ENCODE results near the gene TFPI. TPM values are rescaled to one million over a fixed set of nuclear protein-coding genes. Genes with fewer than 3 reads are reported as not detected.
"Not testable (repeated sequence)": the region's sequence is repeated elsewhere in the genome, so short reads cannot be mapped to it uniquely, and the experiment has no call there.

The TFPI gene
- polyA plus RNA-seq (ENCODE audit: insufficient read length in 3 of 3) = 10 to 100 TPM; 39.9 to 43.3 (median 41.3) TPM

DNA sequence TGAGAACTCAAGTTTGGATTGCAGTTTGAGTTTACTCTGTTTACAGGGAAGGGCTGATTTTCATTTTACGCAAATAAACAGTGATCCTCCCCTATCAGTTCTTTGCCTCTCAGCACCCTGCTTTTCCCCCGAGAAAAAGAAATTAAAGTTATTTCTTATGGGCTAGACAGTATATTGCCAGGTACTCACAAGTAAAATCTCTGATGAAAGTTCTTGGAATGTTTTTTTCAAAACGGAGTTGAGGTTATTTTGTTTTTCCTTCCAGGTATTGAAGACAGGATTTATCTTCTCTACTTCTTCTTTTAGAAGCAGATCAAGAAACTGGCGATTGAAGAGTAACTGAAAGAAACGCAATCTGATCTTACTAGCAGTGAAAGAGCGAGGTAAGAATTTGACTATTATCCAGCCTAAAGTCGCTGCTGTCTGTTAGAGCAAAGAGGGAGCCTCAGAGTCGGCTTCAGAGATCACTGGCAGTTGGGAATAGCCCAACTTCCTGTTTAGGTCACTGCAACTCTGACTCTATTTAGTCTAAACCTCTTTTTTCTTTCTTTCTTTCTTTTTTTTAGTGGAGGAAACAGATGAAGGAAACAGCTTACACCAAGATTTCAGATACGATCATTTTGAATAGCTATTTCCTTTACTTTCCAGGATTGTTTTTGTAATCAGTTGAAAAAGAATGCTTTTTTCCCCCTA lies at the start of gene TFPI:
TFPI (minus strand) TSS at position 425 of the 693 bp plus-strand sequence. CDS start 50,667 bp downstream, outside the sequence.
- no peak for DNase-seq (ENCODE audit: low read depth in 3 of 3, low spot score in 2 of 3)

DNA sequence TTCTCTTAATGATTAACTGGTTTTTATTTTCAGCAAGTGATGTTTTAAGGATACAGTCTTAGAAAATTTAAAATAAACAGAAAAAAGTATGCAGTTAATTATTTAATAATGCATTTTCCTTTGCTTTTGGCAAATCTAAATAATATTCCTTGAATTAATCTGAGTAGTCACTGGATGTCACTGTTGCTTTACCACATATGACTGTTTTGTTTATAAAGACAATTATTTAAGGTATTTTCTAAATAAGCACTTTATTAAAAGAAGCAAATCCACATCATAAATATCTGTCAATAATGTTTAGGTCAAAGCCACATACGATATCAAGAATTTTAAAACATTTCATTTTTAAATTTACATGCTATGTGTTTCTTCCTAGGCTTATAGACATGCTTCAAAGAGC lies 40.6 kb upstream of the TFPI start:
- DNase-seq (ENCODE audit: low read depth in 3 of 3, low spot score in 2 of 3) = no peak

DNA sequence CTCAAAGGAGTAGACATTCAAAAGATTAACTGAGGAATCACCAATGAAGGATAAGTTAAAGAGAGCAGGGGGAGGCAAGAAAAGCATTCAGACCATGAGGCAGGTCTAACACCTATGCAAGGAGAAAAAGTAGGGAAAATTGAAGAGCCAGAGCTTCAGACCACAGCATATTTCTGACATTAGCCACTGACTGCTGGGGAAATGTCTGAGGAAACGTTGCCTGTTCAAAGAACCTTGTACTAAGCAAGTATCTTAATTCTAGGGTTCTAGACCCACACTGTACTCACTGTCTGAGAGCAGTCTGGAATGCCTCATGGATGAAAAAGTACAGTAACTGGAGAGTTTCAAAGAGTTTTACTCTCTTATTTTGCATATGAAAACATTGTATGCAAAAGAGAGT lies 39.5 kb upstream of the TFPI start:
- no peak for DNase-seq (ENCODE audit: low read depth in 3 of 3, low spot score in 2 of 3)

DNA sequence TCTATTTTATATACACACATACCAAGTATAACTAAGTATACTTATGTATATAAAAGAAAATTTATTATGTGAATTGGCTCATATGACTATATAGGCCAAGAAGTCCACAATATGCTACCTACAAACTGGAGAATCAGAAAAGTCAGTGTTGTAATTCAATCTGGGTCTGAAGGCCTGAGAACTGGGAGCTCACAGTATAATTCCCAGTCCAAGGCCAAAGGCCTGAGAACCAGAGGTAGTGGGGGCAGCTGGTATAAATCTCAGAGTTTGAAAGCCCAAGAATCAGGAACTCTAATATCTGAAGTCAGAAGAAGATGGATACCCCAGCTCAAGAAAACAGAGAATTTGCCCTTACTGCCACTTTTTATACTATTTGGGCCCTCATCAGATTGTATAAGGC lies 38.9 kb upstream of the TFPI start:
- no peak for DNase-seq (ENCODE audit: low read depth in 3 of 3, low spot score in 2 of 3)

DNA sequence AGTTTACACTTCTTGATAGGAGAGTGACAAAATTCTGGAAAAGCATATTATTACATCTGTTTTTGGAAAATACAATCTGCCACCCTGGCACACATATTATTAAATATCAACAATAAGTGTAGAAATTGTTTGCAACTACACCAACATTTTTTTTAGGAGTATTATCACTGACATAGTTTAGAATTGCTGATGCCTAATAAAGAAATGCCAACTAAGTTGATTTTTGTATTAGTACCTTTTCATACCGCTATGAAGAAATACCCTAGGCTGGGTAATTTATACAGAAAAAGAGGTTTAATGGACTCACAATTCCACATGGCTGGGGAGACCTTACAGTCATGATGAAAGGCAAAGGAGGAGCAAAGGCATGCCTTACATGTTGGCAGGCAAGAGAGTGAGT lies 35.9 kb upstream of the TFPI start:
- DNase-seq (ENCODE audit: low read depth in 3 of 3, low spot score in 2 of 3) = no peak

DNA sequence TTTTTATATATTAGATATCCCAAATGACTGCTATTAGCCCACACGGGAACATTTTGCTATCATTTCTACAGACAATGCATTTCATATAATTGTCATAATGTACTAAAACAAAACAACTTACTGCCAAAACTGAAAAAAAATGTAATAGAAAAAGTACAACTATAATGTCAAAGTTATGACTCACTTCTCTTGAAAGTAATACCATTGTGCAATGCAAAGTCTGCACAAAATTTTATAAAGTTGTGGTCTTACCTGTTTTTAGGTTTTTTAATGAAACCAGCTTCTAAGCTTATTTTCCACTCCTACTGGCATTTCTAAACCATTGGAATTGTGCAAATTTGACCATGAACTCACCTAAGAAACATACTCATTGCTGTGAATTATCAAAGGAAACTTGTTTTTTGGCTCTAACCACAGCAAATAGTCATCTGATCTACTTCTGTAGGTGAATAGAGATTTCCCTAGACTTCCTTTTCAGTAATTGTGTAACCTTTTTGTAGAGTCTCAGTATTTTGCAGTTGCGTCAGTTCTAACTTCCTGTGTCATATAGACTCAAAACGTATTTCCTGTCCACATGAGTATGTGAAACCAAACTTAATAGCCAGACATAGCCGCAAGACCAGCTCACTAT lies 31.9 kb upstream of the TFPI start:
- no peak for DNase-seq (ENCODE audit: low read depth in 3 of 3, low spot score in 2 of 3)

DNA sequence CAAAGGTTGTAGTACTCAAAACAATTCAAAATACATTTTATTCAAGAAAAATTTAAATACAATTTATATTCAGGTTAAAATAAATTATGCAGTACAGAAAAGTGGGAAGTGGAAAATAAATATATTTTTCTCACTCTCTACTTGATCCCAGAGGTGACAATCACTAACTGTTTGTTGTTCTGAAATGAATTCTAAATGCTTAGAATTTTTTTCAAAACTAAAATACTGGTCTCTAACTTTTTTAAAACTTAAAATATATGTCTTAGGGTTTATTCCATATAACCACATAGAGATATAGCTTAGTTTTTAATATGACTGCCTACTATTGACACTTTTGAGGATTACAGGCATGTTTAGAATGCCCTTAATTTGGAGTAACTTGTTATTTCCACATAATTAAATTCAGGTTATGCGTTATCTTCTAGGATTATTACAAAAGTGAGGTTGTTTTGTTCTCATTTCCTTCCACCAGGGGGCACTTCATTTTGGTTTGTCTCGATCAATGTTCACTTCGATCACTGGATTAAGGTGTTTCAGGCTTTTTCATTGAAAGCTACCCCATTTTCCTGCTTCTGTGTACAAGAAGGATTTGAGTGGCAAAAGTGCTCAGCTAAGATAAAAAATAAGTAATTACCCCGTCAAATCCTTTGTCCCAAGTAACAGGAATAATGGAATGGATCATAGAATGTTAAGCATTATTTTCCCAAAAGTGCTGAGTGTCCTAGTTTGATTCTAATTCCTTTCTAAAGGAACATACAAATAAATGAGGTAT lies 27.1 kb upstream of the TFPI start:
- no peak for DNase-seq (ENCODE audit: low read depth in 3 of 3, low spot score in 2 of 3)

DNA sequence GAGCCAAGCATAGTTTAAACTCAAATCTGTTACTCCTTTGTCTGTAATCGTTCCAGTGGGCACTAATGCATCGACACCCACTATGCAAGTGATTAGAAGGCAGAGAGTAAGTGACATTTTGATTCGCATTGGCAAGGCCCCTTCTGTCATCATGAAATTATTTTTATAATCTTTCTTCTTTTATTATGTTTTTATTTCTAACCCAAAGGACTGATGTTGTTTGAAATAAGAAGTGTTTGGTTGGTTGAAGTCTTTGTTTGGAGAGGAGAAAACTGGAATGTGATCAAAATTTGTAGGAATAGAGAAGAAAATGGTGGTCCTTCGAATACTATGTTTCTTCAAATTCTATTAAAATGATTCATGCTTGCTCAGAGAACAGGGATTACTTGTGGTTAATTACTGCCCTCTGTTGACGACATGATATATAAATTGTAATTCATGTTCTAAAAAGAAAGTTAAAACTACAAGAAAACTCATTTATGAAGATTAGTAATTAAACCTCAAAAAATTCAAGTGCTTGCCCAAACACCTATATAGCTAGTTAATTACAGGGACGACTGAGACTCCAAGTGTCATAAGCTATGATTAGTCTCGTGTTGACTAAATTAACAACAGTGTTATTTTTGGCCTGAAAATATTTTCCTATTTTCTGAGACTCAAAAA lies 26.4 kb upstream of the TFPI start:
- DNase-seq (ENCODE audit: low read depth in 3 of 3, low spot score in 2 of 3) = no peak

DNA sequence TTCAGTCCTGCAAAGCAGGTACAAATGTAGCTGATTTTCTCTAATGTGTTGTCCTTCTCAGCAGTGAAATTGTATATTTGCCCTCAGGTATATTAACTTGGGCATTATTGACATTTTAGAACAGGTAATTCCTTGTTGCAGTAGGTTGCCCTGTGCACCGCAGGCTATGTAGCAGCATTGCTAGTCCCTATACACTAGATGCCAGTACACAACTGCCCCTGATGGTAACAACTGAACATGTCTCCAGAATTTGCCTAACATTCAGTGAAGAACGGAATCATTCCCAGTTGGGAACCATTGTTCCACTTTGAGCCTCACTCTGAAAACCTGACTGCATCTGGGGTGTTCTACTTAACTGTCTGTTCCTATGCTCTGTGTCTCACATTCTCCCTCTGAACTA lies 23.1 kb upstream of the TFPI start:
- no peak for DNase-seq (ENCODE audit: low read depth in 3 of 3, low spot score in 2 of 3)

DNA sequence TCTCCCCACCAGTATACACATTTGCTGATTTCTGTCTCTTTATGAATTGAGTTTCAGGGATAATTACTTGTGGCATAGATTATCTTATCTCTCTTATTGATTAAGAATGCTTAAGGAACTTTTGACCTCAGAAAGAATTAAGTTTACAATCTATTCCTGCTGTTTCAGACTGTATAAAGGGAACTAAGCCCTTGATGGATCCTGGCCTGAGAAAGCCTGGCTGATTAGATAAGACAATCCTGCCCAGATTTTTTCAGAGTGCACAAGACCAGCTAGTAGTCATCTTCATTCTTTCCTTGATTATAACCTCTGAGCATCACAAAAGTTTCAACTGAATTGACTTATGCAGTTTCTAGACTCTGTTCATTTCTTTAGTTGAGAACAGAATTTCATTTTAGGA lies 22.7 kb upstream of the TFPI start:
- DNase-seq (ENCODE audit: low read depth in 3 of 3, low spot score in 2 of 3) = no peak

DNA sequence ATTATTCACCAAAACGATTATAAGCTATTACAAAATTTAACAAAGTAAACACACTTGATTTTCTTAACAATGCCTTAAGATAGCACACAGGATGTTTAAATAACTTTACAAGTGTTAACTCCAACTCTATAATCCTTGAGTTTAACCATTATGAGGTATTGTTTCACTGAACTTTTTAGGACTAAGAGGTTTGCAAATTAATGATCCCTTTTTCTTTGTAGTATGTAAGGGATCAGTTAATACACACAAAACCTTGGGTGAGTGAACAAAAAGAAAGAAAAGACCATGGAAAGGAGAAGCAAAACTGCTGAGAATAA lies 21.5 kb upstream of the TFPI start:
- DNase-seq (ENCODE audit: low read depth in 3 of 3, low spot score in 2 of 3) = no peak

DNA sequence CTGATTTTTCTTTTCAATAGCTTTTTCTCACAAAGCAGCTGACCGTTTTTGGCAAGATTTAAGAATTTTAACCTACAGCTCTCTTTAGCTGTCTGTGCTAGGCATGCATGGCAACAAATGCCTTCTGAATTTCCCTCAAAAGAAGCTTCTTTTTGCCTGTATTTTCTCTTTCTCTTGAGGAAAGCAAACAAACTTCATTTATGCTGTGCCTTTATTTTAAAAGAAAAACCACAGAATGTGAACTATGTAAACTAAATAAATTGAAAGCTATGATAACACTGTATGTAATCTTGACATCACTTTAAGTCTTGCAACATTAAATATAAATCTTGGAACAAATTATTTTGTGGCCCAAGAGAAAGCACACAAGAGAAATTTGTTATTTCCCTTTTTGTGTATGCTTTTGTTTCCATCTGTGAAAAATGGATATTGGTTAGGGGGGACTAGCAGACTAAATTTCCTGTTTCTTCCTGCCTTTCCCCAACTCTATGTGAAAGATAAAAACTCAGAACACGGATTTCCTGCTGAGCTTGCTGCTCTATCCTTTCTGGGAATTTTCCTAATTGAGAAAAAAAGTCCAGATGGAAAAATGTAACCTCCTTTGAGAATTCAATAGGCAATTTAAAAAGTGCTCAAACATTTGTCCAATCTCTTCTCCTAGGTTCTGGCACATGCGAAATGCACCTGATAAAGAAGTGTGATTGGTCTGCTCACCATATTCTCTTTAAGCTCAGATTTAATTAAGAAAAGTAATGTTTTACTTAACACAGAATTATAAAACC lies 20.9 kb upstream of the TFPI start:
- DNase-seq (ENCODE audit: low read depth in 3 of 3, low spot score in 2 of 3) = no peak

DNA sequence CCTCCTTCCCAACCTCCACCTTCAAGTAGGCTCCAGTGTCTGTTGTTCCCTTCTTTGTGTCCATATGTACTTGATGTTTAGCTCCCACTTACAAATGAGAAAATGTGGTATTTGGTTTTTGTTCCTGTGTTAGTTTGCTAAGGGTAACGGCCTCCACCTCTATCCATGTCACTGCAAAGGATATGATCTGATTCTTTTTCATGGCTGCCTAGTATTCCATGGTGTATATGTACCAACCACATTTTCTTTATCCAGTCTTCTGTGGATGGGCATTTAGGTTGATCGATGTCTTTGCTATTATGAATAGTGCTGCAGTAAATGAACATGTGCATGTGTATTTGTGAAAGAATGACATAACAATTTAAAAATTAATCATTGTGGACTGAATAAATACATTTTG lies 19.5 kb upstream of the TFPI start:
- DNase-seq (ENCODE audit: low read depth in 3 of 3, low spot score in 2 of 3) = no peak

DNA sequence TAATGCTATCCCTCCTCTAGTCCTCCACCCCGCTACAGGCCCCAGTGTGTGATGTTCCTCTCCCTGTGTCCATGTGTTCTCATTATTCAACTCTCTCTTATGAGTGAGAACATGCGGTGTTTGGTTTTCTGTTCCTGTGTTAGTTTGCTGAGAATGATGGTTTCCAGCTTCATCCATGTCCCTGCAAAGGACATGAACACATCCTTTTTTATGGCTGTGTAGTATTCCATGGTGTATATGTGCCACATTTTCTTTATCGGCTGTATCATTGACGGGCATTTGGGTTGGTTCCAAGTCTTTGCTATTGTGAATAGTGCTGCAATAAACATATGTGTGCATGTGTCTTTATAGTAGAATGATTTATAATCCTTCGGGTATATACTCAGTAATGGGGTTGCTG lies 17.8 kb upstream of the TFPI start:
- not testable (repeated sequence) for DNase-seq (ENCODE audit: low read depth in 3 of 3, low spot score in 2 of 3)

DNA sequence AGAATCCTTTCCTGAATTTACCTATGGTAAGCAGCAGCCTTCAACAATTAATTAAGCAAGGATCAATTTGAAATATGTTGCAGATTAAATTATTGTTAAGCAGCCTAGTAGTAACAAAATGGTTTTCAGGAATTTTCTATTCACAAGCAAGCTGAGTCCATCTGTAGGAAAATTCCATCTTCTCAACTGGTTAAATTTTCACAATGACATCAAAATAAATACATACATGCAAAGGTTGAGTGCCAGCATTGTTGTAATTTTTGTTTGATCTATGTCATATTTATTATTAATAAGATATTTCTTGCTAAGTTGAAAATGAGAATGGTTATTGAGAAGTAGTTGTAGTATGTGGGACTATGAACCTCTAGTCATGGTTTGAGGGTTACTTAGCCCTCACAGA lies 15.3 kb upstream of the TFPI start:
- no peak for DNase-seq (ENCODE audit: low read depth in 3 of 3, low spot score in 2 of 3)

DNA sequence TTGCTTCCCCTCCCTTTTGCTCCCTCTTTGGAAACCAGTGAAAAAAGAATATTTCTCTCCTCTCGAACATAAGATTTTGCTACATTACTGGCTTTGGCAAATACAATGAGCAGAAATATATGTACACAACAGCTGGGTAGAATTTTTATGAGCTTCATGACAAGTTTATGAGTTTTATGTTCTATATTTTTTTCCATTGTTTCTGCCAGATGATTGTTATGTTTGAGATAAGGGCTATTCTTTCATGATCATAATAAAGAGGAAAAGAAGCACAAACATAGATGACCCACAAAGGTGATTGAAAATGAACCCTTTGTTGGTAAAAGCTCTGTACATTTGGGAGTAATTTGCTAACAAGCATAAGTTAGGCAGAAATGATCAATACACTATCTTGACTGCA lies 14.8 kb upstream of the TFPI start:
- DNase-seq (ENCODE audit: low read depth in 3 of 3, low spot score in 2 of 3) = no peak

DNA sequence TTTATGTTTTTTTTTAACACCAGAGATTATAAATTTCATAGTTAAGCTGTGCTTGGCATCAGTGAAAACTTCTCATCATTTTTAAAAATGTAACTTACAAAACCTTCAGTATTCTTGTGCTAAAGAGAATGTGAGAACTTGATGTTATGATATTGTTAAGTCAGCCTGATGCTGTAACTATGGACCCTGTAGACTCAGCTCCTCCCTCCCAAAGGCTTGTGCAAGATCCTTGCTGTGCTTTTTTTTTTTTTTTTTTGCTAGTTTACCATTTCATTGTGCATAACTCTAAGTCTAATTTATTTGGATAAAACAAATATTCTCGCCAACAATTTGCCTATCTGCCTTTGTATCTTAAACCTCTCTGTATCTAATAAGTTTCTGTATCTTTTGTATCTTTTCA lies 12.9 kb upstream of the TFPI start:
- DNase-seq (ENCODE audit: low read depth in 3 of 3, low spot score in 2 of 3) = no peak

DNA sequence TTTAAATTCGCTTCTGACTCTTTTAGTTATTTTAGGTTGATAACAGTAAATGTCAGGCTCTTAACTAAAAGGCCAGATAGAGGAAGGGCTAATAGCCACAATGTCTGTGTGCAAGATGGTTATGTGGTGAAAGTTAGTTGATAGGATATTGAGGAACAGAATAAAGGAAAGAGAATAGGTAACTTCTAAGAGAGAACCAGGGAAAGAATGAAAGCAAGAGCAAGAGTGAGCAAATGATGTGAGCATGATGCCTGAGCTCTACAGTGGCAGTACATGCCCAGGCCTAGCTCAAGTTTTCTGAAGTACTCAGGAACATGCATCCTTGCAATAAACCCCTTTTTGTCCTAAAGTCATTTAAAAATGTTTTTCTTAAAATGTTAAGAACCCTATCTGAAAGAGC lies 12.5 kb upstream of the TFPI start:
- DNase-seq (ENCODE audit: low read depth in 3 of 3, low spot score in 2 of 3) = no peak

DNA sequence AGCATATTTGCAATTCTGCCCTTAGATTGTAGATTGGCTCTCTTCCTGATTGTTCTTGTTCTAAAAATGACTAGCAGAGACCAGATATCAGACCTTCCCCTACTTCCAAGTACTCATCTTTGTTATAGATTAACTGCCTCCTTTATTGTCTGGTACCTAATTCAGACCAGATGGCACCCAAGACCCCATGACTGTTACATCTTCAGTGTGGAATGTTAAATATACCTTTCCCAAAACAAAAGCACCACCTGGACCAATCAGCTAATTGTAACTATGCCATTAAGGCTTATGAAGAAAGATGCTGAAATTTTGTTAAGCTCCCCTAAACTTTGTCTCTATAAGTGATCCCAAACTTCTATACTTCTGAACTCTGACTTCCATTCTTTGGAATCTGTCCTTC lies 12.0 kb upstream of the TFPI start:
- DNase-seq (ENCODE audit: low read depth in 3 of 3, low spot score in 2 of 3) = no peak

DNA sequence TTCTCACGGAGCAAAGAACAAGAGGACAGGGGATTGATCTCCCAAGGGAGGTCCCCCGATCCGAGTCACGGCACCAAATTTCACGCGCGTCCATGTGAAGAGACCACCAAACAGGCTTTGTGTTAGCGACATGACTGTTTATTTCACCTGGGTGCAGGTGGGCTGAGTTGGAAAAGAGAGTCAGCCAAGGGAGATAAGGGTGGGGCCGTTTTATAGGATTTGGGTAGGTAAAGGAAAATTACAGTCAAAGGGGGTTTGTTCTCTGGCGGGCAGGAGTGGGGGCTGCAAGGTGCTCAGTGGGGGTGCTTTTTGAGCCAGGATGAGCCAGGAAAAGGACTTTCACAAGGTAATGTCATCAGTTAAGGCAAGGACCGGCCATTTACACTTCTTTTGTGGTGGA lies 11.4 kb upstream of the TFPI start:
- not testable (repeated sequence) for DNase-seq (ENCODE audit: low read depth in 3 of 3, low spot score in 2 of 3)

DNA sequence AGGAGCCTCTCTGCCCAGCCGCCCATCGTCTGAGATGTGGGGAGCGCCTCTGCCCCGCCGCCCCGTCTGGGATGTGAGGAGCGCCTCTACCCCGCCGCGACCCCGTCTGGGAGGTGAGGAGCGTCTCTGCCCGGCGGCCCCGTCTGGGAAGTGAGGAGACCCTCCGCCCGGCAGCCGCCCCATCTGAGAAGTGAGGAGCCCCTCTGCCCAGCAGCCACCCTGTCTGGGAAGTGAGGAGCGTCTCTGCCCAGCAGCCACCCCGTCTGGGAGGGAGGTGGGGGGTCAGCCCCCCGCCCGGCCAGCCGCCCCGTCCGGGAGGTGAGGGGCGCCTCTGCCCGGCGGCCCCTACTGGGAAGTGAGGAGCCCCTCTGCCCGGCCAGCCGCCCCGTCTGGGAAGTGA lies 2.3 kb upstream of the TFPI start:
- not testable (repeated sequence) for DNase-seq (ENCODE audit: low read depth in 3 of 3, low spot score in 2 of 3)

Data from right renal cortex interstitium (tissue), 3 donors.